Spleen (tissue), 11 donors: ENCODE data around the gene UBE4A. TPM values are rescaled to one million over a fixed set of nuclear protein-coding genes. Genes with fewer than 3 reads are reported as not detected.

ENCODE experiments used
- DNase-seq: peaks from one replicate; pipeline ENCODE4 v3.0.0-alpha.2; 2020
- H3K27ac ChIP-seq, 8 donors: fragments of 200-600 bp; sonication (generic) in 7 of 8; 1 replicate in 4 of 8; 2 replicates in 4 of 8; pipeline versions ENCODE4 v1.5.0 to v1.8.0; 2016 to 2021; ENCODE audit warnings: inconsistent platforms in 4 of 8, mild to moderate bottlenecking in 4 of 8, moderate library complexity in 1 of 8
- H3K27me3 ChIP-seq, 7 donors: fragments of 200-600 bp; sonication (generic) in 6 of 7; replicated peaks in 1 of 7; 1 replicate in 4 of 7; 2 replicates in 3 of 7; pipeline versions ENCODE4 v1.5.0 to v1.8.0; 2016 to 2021; ENCODE audit warnings: inconsistent platforms in 3 of 7, mild to moderate bottlenecking in 1 of 7
- H3K36me3 ChIP-seq, 6 donors: fragments of 200-600 bp; sonication (generic) in 5 of 6; 1 replicate in 4 of 6; 2 replicates in 2 of 6; pipeline versions ENCODE4 v1.5.0 to v1.8.0; 2016 to 2021; ENCODE audit warnings: inconsistent platforms in 2 of 6
- H3K4me1 ChIP-seq, 6 donors: fragments of 200-600 bp; sonication (generic) in 5 of 6; 1 replicate in 3 of 6; 2 replicates in 3 of 6; pipeline versions ENCODE4 v1.5.0 to v1.8.0; 2016 to 2021; ENCODE audit warnings: inconsistent platforms in 3 of 6
- H3K4me3 ChIP-seq, 8 donors: fragments of 200-600 bp; sonication (generic) in 7 of 8; 1 replicate in 4 of 8; 2 replicates in 4 of 8; pipeline versions ENCODE4 v1.5.0 to v1.8.0; 2016 to 2021; ENCODE audit warnings: inconsistent platforms in 4 of 8, mild to moderate bottlenecking in 4 of 8, moderate library complexity in 2 of 8
- H3K9me3 ChIP-seq, 8 donors: fragments of 200-600 bp; sonication (generic) in 7 of 8; 1 replicate in 4 of 8; 2 replicates in 4 of 8; pipeline versions ENCODE4 v1.5.0 to v1.8.0; 2016 to 2021; ENCODE audit warnings: inconsistent platforms in 4 of 8
- CTCF ChIP-seq, 11 experiments: fragments of 200-600 bp in 7 of 11; fragments of 450-650 bp in 4 of 11; sonication (generic) in 4 of 11; IDR thresholded peaks in 8 of 11; conservative IDR thresholded peaks in 3 of 11; 1 replicate in 7 of 11; 2 replicates in 4 of 11; pipeline versions ENCODE4 v1.4.0 to v1.8.0; 2016 to 2021; ENCODE audit warnings: antibody characterized with exemption in 11 of 11, inconsistent platforms in 4 of 11, mild to moderate bottlenecking in 1 of 11
- POLR2A ChIP-seq, 3 donors: fragments of 450-650 bp; IDR thresholded peaks; one replicate each; pipeline ENCODE4 v1.5.1; 2017; ENCODE audit warnings: antibody characterized with exemption in 3 of 3, mild to moderate bottlenecking in 1 of 3
- POLR2AphosphoS5 ChIP-seq, 3 donors: sonication (generic); formaldehyde crosslinking; IDR thresholded peaks; one replicate each; pipeline ENCODE4 v1.5.1; 2017; ENCODE audit warnings: antibody characterized with exemption in 3 of 3
- WGBS, 5 donors: extraction: QIAGEN DNeasy Blood & Tissue Kit in 3 of 5; methylation state at CpG; one replicate each; pipeline versions ENCODE4 v1.1.5 to v1.1.7; 2013 to 2018; 5-methylcytosine and 5-hydroxymethylcytosine counted together
- intact Hi-C: fragments of 100-400 bp; cut with DNase I; formaldehyde crosslinking; loops from one replicate; pipeline ENCODE4 v1.15.0; 2023; ENCODE audit warnings: low total_unique reads
- polyA plus RNA-seq, 3 donors: library from polyadenylated mRNA; stranded (reverse); fragments of 200-250 nt; gene quantifications; one replicate each; pipeline ENCODE4 v1.2.1, GENCODE V29; 2013
- total RNA-seq, 7 donors: library from RNA; depleted of rRNA in 3 of 7; stranded (reverse); fragments of >200 nt in 3 of 7; fragmentation: NEBNext Ultra II Directional in 4 of 7; extraction: Animal tissue kit (Norgen Biotek cat#: 25700) in 4 of 7; gene quantifications; one replicate each; pipeline versions ENCODE4 v1.1.0 to v1.2.1, GENCODE V29; 2016 to 2021
- donor health status: healthy with polysubstance abuse.
- donor health status: DM: no; HTN: no; CAD: no; lungs with moderate emphysema.
- donor health status: DM: no; HTN: no; CAD: no.
- donor health status: Bipolar disorder and iron deficiency.
- donor health status: healthy.
- donor health status: DM: no; HTN: no; CAD: no.
- donor health status: DM: yes; HTN: yes; CAD: no.

UBE4A gene
- total and polyA plus RNA-seq, 10 donors: 13.0 to 55.6 (median 40.7) TPM

GRCh38 chr11:118321386-118322082 lies 37.9 kb upstream of the UBE4A start:
- intact Hi-C loops: no loop called here
- no peak for TF ChIP-seq CTCF (IDR thresholded peaks at IDR 0.05 in 8 of 11, conservative IDR thresholded peaks at IDR 0.05 in 3 of 11)
- TF ChIP-seq POLR2A (IDR thresholded peaks at IDR 0.05): no peak
- no peak for TF ChIP-seq POLR2AphosphoS5 (IDR thresholded peaks at IDR 0.05)
- H3K36me3 ChIP-seq: no peaks in the 10 kb centered on the region
- no peak overlapping the region for H3K4me3 ChIP-seq
- no peaks in the 10 kb centered on the region for H3K9me3 ChIP-seq
- H3K27ac ChIP-seq: peak overlapping the region in 5 of 8 donors; percentile 4 to 43 (median 30)
- WGBS, 5 donors: 74 to 83% (median 80%) methylated on average over 5 of the region's 5 CpGs
- DNase-seq: no peak
- H3K4me1 ChIP-seq: peaks cover 19 to 65% (median 52%) of the 10 kb centered on the region in 6 donors
- peaks cover 0 to 7% (median 0%) of the 10 kb centered on the region in 7 donors for H3K27me3 ChIP-seq

- no peak overlapping the region for H3K4me3 ChIP-seq
- no peaks in the 10 kb centered on the region for H3K27me3 ChIP-seq
- peak; percentile 74 for DNase-seq
- intact Hi-C loops: no loop called here
- peaks cover 15 to 53% (median 40%) of the 10 kb centered on the region in 6 donors for H3K4me1 ChIP-seq
- no peaks in the 10 kb centered on the region for H3K36me3 ChIP-seq
- H3K9me3 ChIP-seq: no peaks in the 10 kb centered on the region
- H3K27ac ChIP-seq: peak overlapping the region in 2 of 8 donors; percentile 42 to 54
- TF ChIP-seq POLR2AphosphoS5 (IDR thresholded peaks at IDR 0.05) (no peak), CTCF (IDR thresholded peaks at IDR 0.05 in 8 of 11, conservative IDR thresholded peaks at IDR 0.05 in 3 of 11) (no peak), POLR2A (IDR thresholded peaks at IDR 0.05) (no peak)
- 91 to 98% (median 96%) methylated on average over 16 to 19 of the region's 19 CpGs for WGBS, 5 donors
Measured at GRCh38 chr11:118322721-118323120, 36.7 kb upstream of the UBE4A start.

DNA sequence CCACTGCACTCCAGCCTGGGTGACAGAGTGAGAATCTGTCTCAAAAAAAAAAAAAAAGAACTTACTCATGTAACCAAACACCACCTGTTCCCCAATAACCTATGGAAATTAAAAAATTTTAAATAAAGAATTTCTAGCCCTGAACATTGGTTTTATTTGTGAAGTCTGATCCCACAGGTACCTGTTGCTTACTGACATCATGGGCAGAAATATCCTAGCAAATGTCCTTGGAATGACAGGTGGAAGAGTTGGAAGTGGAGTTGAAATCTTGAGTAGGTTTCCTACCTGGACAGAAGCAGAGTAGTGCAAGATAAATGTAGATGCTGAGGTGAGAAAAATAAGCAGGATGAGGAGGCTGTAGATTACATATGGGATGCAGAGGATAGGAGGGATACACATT lies 34.1 kb upstream of the UBE4A start:
- Histone ChIP-seq H3K9me3 (no peaks in the 10 kb centered on the region), H3K4me1 (peaks cover 2 to 27% (median 15%) of the 10 kb centered on the region in 6 donors), H3K27me3 (no peaks in the 10 kb centered on the region), H3K36me3 (no peaks in the 10 kb centered on the region), H3K27ac (no peak overlapping the region), H3K4me3 (no peak overlapping the region)
- DNase-seq: no peak
- TF ChIP-seq POLR2A (IDR thresholded peaks at IDR 0.05) (no peak), POLR2AphosphoS5 (IDR thresholded peaks at IDR 0.05) (no peak)
- intact Hi-C loops: no loop called here

DNA sequence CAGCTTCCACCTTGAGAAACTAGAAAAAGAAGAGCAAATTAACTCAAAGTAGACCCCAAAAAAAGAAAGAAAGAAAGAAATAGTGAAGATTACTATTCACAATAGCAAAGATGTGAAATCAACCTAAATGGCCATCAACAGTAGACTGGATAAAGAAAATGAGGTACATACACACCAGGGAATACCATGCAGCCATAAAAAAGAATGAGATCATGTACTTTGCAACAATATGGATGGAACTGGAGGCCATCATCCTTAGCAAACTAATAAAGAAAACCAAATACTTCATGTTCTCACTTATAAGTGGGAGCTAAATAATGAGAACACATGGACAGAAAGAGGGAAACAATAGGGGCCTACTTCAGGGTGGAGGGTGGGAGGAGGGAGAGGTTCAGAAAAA lies 30.7 kb upstream of the UBE4A start:
- no peaks in the 10 kb centered on the region for H3K9me3 ChIP-seq
- H3K36me3 ChIP-seq: no peaks in the 10 kb centered on the region
- intact Hi-C loops: no loop called here
- TF ChIP-seq POLR2AphosphoS5 (IDR thresholded peaks at IDR 0.05): no peak
- TF ChIP-seq CTCF (IDR thresholded peaks at IDR 0.05 in 8 of 11, conservative IDR thresholded peaks at IDR 0.05 in 3 of 11): no peak
- no peak overlapping the region for H3K4me3 ChIP-seq
- no peaks in the 10 kb centered on the region for H3K4me1 ChIP-seq
- H3K27ac ChIP-seq: no peak overlapping the region
- no peak for DNase-seq
- H3K27me3 ChIP-seq: no peaks in the 10 kb centered on the region
